DND-41 (cell line): ENCODE data around the gene RPS15.
A peak's percentile ranks its signal among the peaks of the same experiment; 100 is the strongest.

Experiments used
- ATAC-seq: fragments of 200-7000 bp; cut with Tn5 transposase; 3 replicates; pipeline ENCODE4 v1.9.1; 2021; ENCODE audit warnings: low read depth; ENCODE audit not compliant: insufficient read depth
- DNase-seq: peaks from one replicate; pipeline ENCODE4 v3.0.0-alpha.2; 2020
- H2AFZ ChIP-seq: 2 replicates; pipeline ENCODE4 v1.6.0; 2012; ENCODE audit warnings: low read depth, low read length
- H3K27ac ChIP-seq: 2 replicates; pipeline ENCODE4 v1.5.1; 2012; ENCODE audit warnings: low read length, inconsistent platforms
- H3K27me3 ChIP-seq: fragments of 200-600 bp; sonication (generic); 2 replicates; pipeline ENCODE4 v1.6.0; 2012; ENCODE audit warnings: low read length, mild to moderate bottlenecking, inconsistent platforms; ENCODE audit not compliant: insufficient read depth, poor library complexity
- H3K36me3 ChIP-seq: 2 replicates; pipeline ENCODE4 v1.5.1; 2012; ENCODE audit warnings: low read length, inconsistent platforms; ENCODE audit not compliant: insufficient read depth
- H3K4me1 ChIP-seq: 2 replicates; pipeline ENCODE4 v1.5.1; 2012; ENCODE audit warnings: mild to moderate bottlenecking, low read length; ENCODE audit not compliant: insufficient read depth
- H3K4me2 ChIP-seq: 2 replicates; pipeline ENCODE4 v1.6.0; 2012; ENCODE audit warnings: mild to moderate bottlenecking, moderate library complexity, low read length, inconsistent platforms; ENCODE audit not compliant: insufficient read depth
- H3K4me3 ChIP-seq, 2 experiments: fragments of 200-600 bp in 1 of 2; shearing (Covaris generic) in 1 of 2; 2 replicates each; pipeline ENCODE4 v1.5.1; 2012 to 2016; ENCODE audit warnings: inconsistent platforms in 2 of 2, low read length in 2 of 2, mild to moderate bottlenecking in 2 of 2, low read depth in 1 of 2, moderate library complexity in 1 of 2
- H3K79me2 ChIP-seq: 2 replicates; pipeline ENCODE4 v1.6.0; 2012; ENCODE audit warnings: low read length, inconsistent platforms; ENCODE audit not compliant: insufficient read depth
- H3K9ac ChIP-seq: 2 replicates; pipeline ENCODE4 v1.6.0; 2012; ENCODE audit warnings: low read depth, mild to moderate bottlenecking, inconsistent platforms, low read length, moderate library complexity
- H3K9me3 ChIP-seq: 2 replicates; pipeline ENCODE4 v1.5.1; 2012; ENCODE audit warnings: low read length, moderate library complexity, mild to moderate bottlenecking, inconsistent platforms; ENCODE audit not compliant: insufficient read depth, severe bottlenecking
- H4K20me1 ChIP-seq: 2 replicates; pipeline ENCODE4 v1.6.0; 2012; ENCODE audit warnings: low read length; ENCODE audit not compliant: insufficient read depth
- EZH2 ChIP-seq: IDR thresholded peaks from 3 replicates; pipeline ENCODE4 v1.6.1; 2012; ENCODE audit warnings: borderline replicate concordance, low read depth, mild to moderate bottlenecking, moderate library complexity, low read length, inconsistent platforms; ENCODE audit not compliant: severe bottlenecking
- TF ChIP-seq, protein P1 (sequence below): IDR thresholded peaks from 2 replicates; pipeline ENCODE4 v1.5.1; 2012; ENCODE audit warnings: borderline replicate concordance, low read length, moderate library complexity, mild to moderate bottlenecking; ENCODE audit not compliant: poor library complexity, severe bottlenecking; ENCODE audit errors: extremely low read depth

The RPS15 gene

GRCh38 chr19:1470055-1470304, 31.8 kb downstream of the RPS15 start:
- Histone ChIP-seq H3K4me3 (no peak overlapping the region), H3K27ac (no peak overlapping the region)

GRCh38 chr19:1470305-1471009, 32.3 kb downstream of the RPS15 start:
- Histone ChIP-seq H2AFZ (no peak overlapping the region), H3K4me3 (peak overlapping the region in 1 of 2 experiments; percentile 44; a peak in 2 of 4 replicates), H3K4me2 (peak overlapping the region; percentile 69), H3K27me3 (no peaks in the 10 kb centered on the region), H3K9ac (peak overlapping the region; percentile 39; the same call in 1 of the 2 replicates), H4K20me1 (peaks cover 72% of the 10 kb centered on the region), H3K36me3 (peaks cover 10% of the 10 kb centered on the region), H3K79me2 (peaks cover 12% of the 10 kb centered on the region; the same call in 1 of the 2 replicates), H3K27ac (no peak overlapping the region), H3K4me1 (peaks cover 23% of the 10 kb centered on the region), H3K9me3 (no peaks in the 10 kb centered on the region)
- no peak for TF ChIP-seq EZH2
- TF ChIP-seq, protein P1, sequence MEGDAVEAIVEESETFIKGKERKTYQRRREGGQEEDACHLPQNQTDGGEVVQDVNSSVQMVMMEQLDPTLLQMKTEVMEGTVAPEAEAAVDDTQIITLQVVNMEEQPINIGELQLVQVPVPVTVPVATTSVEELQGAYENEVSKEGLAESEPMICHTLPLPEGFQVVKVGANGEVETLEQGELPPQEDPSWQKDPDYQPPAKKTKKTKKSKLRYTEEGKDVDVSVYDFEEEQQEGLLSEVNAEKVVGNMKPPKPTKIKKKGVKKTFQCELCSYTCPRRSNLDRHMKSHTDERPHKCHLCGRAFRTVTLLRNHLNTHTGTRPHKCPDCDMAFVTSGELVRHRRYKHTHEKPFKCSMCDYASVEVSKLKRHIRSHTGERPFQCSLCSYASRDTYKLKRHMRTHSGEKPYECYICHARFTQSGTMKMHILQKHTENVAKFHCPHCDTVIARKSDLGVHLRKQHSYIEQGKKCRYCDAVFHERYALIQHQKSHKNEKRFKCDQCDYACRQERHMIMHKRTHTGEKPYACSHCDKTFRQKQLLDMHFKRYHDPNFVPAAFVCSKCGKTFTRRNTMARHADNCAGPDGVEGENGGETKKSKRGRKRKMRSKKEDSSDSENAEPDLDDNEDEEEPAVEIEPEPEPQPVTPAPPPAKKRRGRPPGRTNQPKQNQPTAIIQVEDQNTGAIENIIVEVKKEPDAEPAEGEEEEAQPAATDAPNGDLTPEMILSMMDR = no peak
- ATAC-seq = peak; percentile 87
- peak; percentile 88 for DNase-seq

More at GRCh38 chr19:1470055-1470304, 31.8 kb downstream of the RPS15 start:
- H3K4me1 ChIP-seq = peaks cover 23% of the 10 kb centered on the region
- no peak overlapping the region for H3K9ac ChIP-seq
- H3K27me3 ChIP-seq = no peaks in the 10 kb centered on the region
- peaks cover 6% of the 10 kb centered on the region; the same call in 1 of the 2 replicates for H3K36me3 ChIP-seq
- H3K9me3 ChIP-seq = no peaks in the 10 kb centered on the region
- H4K20me1 ChIP-seq = peaks cover 72% of the 10 kb centered on the region
- ATAC-seq = no peak
- H3K4me2 ChIP-seq = peak overlapping the region; percentile 69
- TF ChIP-seq EZH2 = no peak
- TF ChIP-seq, protein P1 = no peak
- peaks cover 7% of the 10 kb centered on the region; the same call in 1 of the 2 replicates for H3K79me2 ChIP-seq
- DNase-seq = no peak
- H2AFZ ChIP-seq = no peak overlapping the region

GRCh38 chr19:1471010-1471514, 32.9 kb downstream of the RPS15 start:
- Histone ChIP-seq H3K4me3 (peak overlapping the region in 1 of 2 experiments; percentile 44; a peak in 2 of 4 replicates), H3K36me3 (peaks cover 14% of the 10 kb centered on the region), H3K4me1 (peaks cover 23% of the 10 kb centered on the region), H3K27me3 (no peaks in the 10 kb centered on the region), H2AFZ (no peak overlapping the region), H3K9ac (peak overlapping the region; percentile 39; the same call in 1 of the 2 replicates), H3K27ac (no peak overlapping the region), H3K79me2 (peaks cover 17% of the 10 kb centered on the region; the same call in 1 of the 2 replicates), H3K4me2 (peak overlapping the region; percentile 69), H3K9me3 (no peaks in the 10 kb centered on the region), H4K20me1 (peaks cover 75% of the 10 kb centered on the region)
- DNase-seq (no peak), ATAC-seq (peak; percentile 22; the same call in 2 of the 3 replicates)
- TF ChIP-seq, protein P1 = no peak
- no peak for TF ChIP-seq EZH2
